Ishikawa (cell line): ENCODE measurements around the gene DPM1.

ENCODE experiments used
- EP300 ChIP-seq: IDR thresholded peaks from 2 replicates; pipeline ENCODE4 v1.6.1; 2012; ENCODE audit warnings: borderline replicate concordance
- FOXM1 ChIP-seq: IDR thresholded peaks from 2 replicates; pipeline ENCODE4 v1.6.1; 2012; ENCODE audit warnings: low read depth, borderline replicate concordance
- RAD21 ChIP-seq: IDR thresholded peaks from 2 replicates; pipeline ENCODE4 v1.6.1; 2012; ENCODE audit warnings: low read depth
- TF ChIP-seq, protein P1 (sequence below): IDR thresholded peaks from 2 replicates; pipeline ENCODE4 v1.6.1; 2012

DNA sequence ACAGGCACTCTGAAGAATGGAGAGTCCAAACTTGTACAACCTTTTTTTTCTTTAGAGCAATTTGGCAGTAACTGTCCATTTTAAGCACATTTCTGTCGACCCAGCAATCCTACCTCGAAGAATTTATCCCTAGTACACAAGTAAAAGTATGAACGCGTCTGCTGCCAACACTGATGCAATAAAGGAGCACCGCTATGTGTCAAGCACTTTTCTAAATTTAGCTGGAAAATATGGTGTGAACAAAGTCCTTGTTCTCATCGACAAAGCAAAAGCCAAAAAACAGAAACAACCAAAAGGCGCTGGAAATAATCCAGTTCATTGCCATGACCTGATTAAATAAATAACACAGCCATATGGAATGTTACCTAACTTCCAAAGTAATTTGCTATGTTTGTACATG, 1.1 kb downstream of the DPM1 start:
- TF ChIP-seq, protein P1, sequence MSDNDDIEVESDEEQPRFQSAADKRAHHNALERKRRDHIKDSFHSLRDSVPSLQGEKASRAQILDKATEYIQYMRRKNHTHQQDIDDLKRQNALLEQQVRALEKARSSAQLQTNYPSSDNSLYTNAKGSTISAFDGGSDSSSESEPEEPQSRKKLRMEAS = no peak
- no peak for TF ChIP-seq FOXM1
- TF ChIP-seq RAD21 = no peak
- TF ChIP-seq EP300 = no peak
